ENCODE results near the gene CCDC80.

Gene CCDC80

GRCh38 chr3:112650482-112650881 is 9.5 kb upstream of the CCDC80 start:
- no peak for TF ChIP-seq CTCF (IDR thresholded peaks at IDR 0.05)
- Histone ChIP-seq H3K27ac (no peak overlapping the region), H3K4me3 (no peak overlapping the region)
- no peak for DNase-seq (ENCODE audit: low spot score)

DNA sequence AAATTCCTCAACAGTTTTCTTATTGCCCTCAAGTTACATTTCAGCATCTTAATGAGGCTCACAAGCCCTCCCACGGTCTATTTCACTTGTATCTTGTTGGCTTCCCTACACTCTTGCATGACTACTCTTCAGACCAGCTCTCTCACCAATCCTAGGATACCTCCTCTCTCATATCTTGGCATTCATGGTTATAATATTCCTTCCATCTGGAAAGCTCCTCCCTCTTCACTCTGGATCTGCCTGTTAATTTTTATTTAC is 8.5 kb upstream of the CCDC80 start:
- Histone ChIP-seq H3K27ac (no peak overlapping the region), H3K4me3 (no peak overlapping the region)
- TF ChIP-seq CTCF (IDR thresholded peaks at IDR 0.05) = no peak
- no peak for DNase-seq (ENCODE audit: low spot score)

DNA sequence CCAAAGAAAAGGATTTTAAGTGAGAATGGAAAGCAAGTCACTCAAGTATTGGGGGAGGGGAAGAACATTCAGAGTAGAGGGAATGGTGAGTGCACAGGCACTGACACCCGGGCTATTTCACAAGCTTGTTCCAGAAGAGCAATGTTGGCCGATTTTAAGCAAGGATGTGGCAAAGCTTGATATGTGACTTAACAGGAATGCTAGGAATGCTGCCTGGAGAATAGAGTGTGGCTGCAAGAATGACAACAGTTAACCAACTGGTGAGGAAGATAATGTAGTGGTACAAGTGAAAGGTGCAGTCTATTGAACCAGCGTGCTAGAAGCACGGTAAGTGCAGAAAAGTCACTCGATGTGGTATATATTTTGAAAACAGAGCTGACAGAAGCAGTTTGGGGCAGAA is 6.2 kb upstream of the CCDC80 start:
- no peak overlapping the region for H3K4me3 ChIP-seq
- no peak for TF ChIP-seq CTCF (IDR thresholded peaks at IDR 0.05)
- peak overlapping the region in 1 of 2 donors; percentile 28 for H3K27ac ChIP-seq
- no peak for DNase-seq (ENCODE audit: low spot score)

DNA sequence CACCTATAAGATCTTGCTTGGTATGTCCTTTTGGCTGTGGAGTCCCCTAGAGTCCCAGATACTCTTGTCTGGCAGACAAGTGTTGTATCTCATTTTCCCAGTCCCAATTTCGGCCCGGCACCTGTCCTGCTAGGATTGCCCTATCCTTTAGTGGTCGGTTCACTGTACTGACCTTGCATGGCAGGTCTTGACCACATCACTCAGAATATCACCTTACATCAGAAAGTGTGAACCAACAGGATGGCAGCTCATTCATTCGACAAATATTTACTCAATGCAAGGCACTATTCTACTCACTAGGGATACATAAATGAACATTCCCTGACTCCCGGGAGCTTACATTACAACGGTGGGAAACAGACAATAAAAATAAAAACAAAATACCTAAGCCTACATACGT is 5.7 kb upstream of the CCDC80 start:
- DNase-seq (ENCODE audit: low spot score) = no peak
- Histone ChIP-seq H3K4me3 (no peak overlapping the region), H3K27ac (peak overlapping the region in 1 of 2 donors; percentile 44)
- TF ChIP-seq CTCF (IDR thresholded peaks at IDR 0.05) = no peak

DNA sequence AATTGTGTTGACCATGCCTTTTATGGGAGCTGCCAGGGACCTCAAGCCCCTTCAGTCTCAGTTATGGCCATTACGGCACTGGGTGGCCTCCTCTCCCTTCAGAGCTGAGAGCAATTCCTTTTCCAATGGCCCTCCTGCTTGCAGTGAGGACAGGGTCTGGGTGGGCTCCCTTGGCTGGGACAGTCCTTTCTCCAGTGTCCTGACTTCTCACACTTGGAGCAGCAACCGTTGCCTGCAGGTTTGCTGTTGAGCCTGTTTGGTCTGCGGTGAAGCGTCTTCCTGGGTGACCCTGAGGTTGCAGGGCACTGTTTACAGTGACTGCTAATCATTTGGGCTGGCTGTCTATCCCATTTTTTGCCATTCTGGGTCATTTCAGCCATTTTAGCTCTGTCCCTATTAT is 3.5 kb upstream of the CCDC80 start:
- DNase-seq (ENCODE audit: low spot score) = no peak
- Histone ChIP-seq H3K27ac (no peak overlapping the region), H3K4me3 (no peak overlapping the region)
- no peak for TF ChIP-seq CTCF (IDR thresholded peaks at IDR 0.05)

DNA sequence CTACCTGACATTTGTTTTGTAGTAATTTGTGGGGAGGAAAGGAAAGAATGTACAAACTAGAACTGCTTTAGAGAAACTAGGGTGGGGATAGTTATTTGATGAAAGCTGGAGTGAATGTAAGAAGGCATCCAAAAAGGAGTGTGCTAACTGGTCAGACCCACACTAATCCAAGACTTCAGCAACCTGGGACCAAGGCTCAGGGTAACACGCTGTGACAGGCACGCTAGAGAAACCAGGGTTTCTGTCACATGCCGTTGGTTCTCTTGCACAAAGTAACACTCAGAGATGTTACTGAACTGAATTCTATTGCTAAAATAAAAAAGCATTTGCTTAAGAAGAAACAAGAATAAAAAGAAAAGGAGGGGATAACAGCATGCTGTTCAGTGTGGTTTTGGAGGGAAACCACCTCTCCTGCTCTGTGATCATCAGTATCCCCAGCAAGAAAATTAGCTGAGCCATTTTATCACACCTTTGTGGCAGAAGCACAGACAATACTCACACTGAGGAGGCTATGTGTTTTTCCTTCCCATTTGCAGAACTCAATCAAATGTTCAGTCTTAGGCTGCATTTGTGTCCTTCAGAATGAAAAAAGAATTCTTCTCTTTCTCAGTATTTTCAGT is 2.8 kb upstream of the CCDC80 start:
- no peak for DNase-seq (ENCODE audit: low spot score)
- no peak overlapping the region for H3K27ac ChIP-seq
- TF ChIP-seq CTCF (IDR thresholded peaks at IDR 0.05) = no peak
- H3K4me3 ChIP-seq = no peak overlapping the region

GRCh38 chr3:112642912-112643506 is 2.1 kb upstream of the CCDC80 start:
- peak; percentile 55 for TF ChIP-seq CTCF (IDR thresholded peaks at IDR 0.05)
- Histone ChIP-seq H3K4me3 (peak overlapping the region; percentile 43), H3K27ac (no peak overlapping the region)
- peak; percentile 84 for DNase-seq (ENCODE audit: low spot score)
